H1 (cell line): ENCODE data around the gene ELMOD1. TPM values are rescaled to one million over a fixed set of nuclear protein-coding genes. Genes with fewer than 3 reads are reported as not detected.

Experiments used
- CTCF ChIA-PET: fragments of 300-600 bp; sonication (Branson Sonifier 250); formaldehyde crosslinking; loops from one replicate; lab custom pipeline; 2021; ENCODE audit not compliant: partially characterized antibody; lab: Charles Lee
- POLR2A ChIA-PET: fragments of 300-600 bp; sonication (Branson Sonifier 250); formaldehyde crosslinking; loops from one replicate; lab custom pipeline; 2021; ENCODE audit warnings: inconsistent platforms; ENCODE audit not compliant: partially characterized antibody; lab: Charles Lee
- DNase-seq, 2 experiments: peaks; one replicate each; pipeline versions ENCODE4 v3.0.0 to v3.0.0-alpha.2; 2010 to 2022; ENCODE audit warnings: low spot score in 2 of 2, low read depth in 1 of 2, mixed read lengths in 1 of 2
- FAIRE-seq: peaks from 2 replicates; lab custom pipeline; 2011; peaks lifted over from hg19 to GRCh38; lab: Jason Lieb, UNC
- H2AFZ ChIP-seq: 2 replicates; pipeline ENCODE4 v1.8.1; 2012; ENCODE audit warnings: low read length, inconsistent platforms
- H2AK5ac ChIP-seq: 2 replicates; pipeline ENCODE4 v1.6.1; 2013; ENCODE audit warnings: low read depth, low read length
- H2BK120ac ChIP-seq: replicated peaks from 2 replicates; pipeline ENCODE3; 2013; ENCODE audit warnings: low read depth, low read length, inconsistent platforms
- H2BK12ac ChIP-seq: 2 replicates; pipeline ENCODE4 v1.6.1; 2013; ENCODE audit warnings: low read depth, low read length
- H2BK15ac ChIP-seq: 2 replicates; pipeline ENCODE4 v1.6.1; 2013; ENCODE audit warnings: low read length
- H2BK20ac ChIP-seq: 2 replicates; pipeline ENCODE4 v1.6.1; 2013; ENCODE audit warnings: low read length
- H2BK5ac ChIP-seq: 2 replicates; pipeline ENCODE4 v1.6.1; 2013; ENCODE audit warnings: low read depth, low read length
- H3K14ac ChIP-seq: 2 replicates; pipeline ENCODE4 v1.6.1; 2013; ENCODE audit warnings: inconsistent platforms; ENCODE audit not compliant: insufficient read length
- H3K18ac ChIP-seq: 2 replicates; pipeline ENCODE4 v1.6.1; 2013; ENCODE audit warnings: low read length; ENCODE audit errors: extremely low read depth
- H3K23ac ChIP-seq: 2 replicates; pipeline ENCODE4 v1.6.1; 2013; ENCODE audit warnings: inconsistent platforms; ENCODE audit not compliant: insufficient read length
- H3K23me2 ChIP-seq: 2 replicates; pipeline ENCODE4 v1.6.1; 2013; ENCODE audit warnings: low read depth, low read length
- H3K27ac ChIP-seq: 2 replicates; pipeline ENCODE4 v1.6.1; 2011; ENCODE audit warnings: low read depth, low read length, inconsistent platforms
- H3K27me3 ChIP-seq, 4 experiments: replicated peaks in 1 of 4; 1 replicate in 1 of 4; 2 replicates in 3 of 4; pipeline versions ENCODE4 v1.6.1 to v1.8.1; 2011 to 2013; ENCODE audit warnings: low read length in 3 of 4, mild to moderate bottlenecking in 3 of 4, inconsistent platforms in 2 of 4, mixed read lengths in 2 of 4, moderate library complexity in 1 of 4; ENCODE audit not compliant: control insufficient read depth in 3 of 4, insufficient read depth in 3 of 4; ENCODE audit errors: extremely low read depth in 1 of 4
- H3K36me3 ChIP-seq, 4 experiments: 2 replicates each; pipeline versions ENCODE4 v1.6.1 to v1.8.1; 2011 to 2013; ENCODE audit warnings: mild to moderate bottlenecking in 4 of 4, low read length in 3 of 4, moderate library complexity in 2 of 4, control low read depth in 1 of 4, inconsistent platforms in 1 of 4; ENCODE audit not compliant: insufficient read depth in 4 of 4, control insufficient read depth in 2 of 4
- H3K4ac ChIP-seq: replicated peaks from 2 replicates; pipeline ENCODE3; 2013; ENCODE audit warnings: low read length, low read depth, mixed read lengths, inconsistent platforms; ENCODE audit not compliant: insufficient read length
- H3K4me1 ChIP-seq, 4 experiments: replicated peaks in 1 of 4; 1 replicate in 1 of 4; 2 replicates in 3 of 4; pipeline versions ENCODE4 v1.6.1 to v1.8.1; 2011 to 2013; ENCODE audit warnings: low read length in 3 of 4, inconsistent platforms in 2 of 4, mixed read lengths in 1 of 4; ENCODE audit not compliant: insufficient read depth in 4 of 4, control insufficient read depth in 3 of 4
- H3K4me2 ChIP-seq, 2 experiments: 2 replicates each; pipeline versions ENCODE4 v1.6.1 to v1.8.1; 2011 to 2013; ENCODE audit warnings: low read depth in 2 of 2, low read length in 2 of 2, control low read depth in 1 of 2, inconsistent platforms in 1 of 2, mild to moderate bottlenecking in 1 of 2; ENCODE audit not compliant: insufficient read depth in 1 of 2
- H3K4me3 ChIP-seq, 4 experiments: fragments of 200-600, 300-600 bp in 1 of 4; sonication (generic), shearing (Covaris generic), sonication (Bioruptor Twin) in 1 of 4; 2 replicates each; pipeline versions ENCODE4 v1.5.1 to v1.8.1; 2011 to 2016; ENCODE audit warnings: low read length in 4 of 4, low read depth in 3 of 4, control low read depth in 2 of 4, inconsistent platforms in 2 of 4, mild to moderate bottlenecking in 2 of 4, mixed read lengths in 1 of 4, moderate library complexity in 1 of 4; ENCODE audit not compliant: insufficient read depth in 2 of 4; ENCODE audit errors: extremely low read depth in 1 of 4
- H3K56ac ChIP-seq: replicated peaks from 2 replicates; pipeline ENCODE3; 2013; ENCODE audit warnings: low read depth, mild to moderate bottlenecking, mixed read lengths, low read length, inconsistent platforms; ENCODE audit not compliant: insufficient read length
- H3K79me1 ChIP-seq: 2 replicates; pipeline ENCODE4 v1.6.1; 2013; ENCODE audit warnings: low read depth, low read length, control low read depth
- H3K79me2 ChIP-seq, 2 experiments: 2 replicates each; pipeline versions ENCODE4 v1.6.1 to v1.8.1; 2012 to 2013; ENCODE audit warnings: low read length in 2 of 2, mild to moderate bottlenecking in 2 of 2, inconsistent platforms in 1 of 2; ENCODE audit not compliant: insufficient read depth in 2 of 2, control insufficient read depth in 1 of 2
- H3K9ac ChIP-seq, 4 experiments: replicated peaks in 1 of 4; 1 replicate in 1 of 4; 2 replicates in 3 of 4; pipeline versions ENCODE4 v1.6.1 to v1.8.1; 2011 to 2013; ENCODE audit warnings: low read depth in 3 of 4, low read length in 3 of 4, control low read depth in 2 of 4, mild to moderate bottlenecking in 2 of 4, moderate library complexity in 2 of 4, inconsistent platforms in 1 of 4; ENCODE audit errors: extremely low read depth in 1 of 4
- H3K9me3 ChIP-seq, 2 experiments: 2 replicates each; pipeline versions ENCODE4 v1.6.1 to v1.8.1; 2012 to 2013; ENCODE audit warnings: mild to moderate bottlenecking in 2 of 2, moderate library complexity in 2 of 2, control low read depth in 1 of 2, inconsistent platforms in 1 of 2, low read depth in 1 of 2, low read length in 1 of 2, mixed read lengths in 1 of 2; ENCODE audit not compliant: insufficient read depth in 2 of 2
- H4K20me1 ChIP-seq, 2 experiments: replicated peaks in 1 of 2; 2 replicates each; pipeline versions ENCODE3 to v1.8.1; 2011 to 2013; ENCODE audit warnings: inconsistent platforms in 2 of 2, low read length in 2 of 2, mild to moderate bottlenecking in 1 of 2; ENCODE audit not compliant: insufficient read depth in 2 of 2, control insufficient read depth in 1 of 2
- H4K5ac ChIP-seq: 2 replicates; pipeline ENCODE4 v1.6.1; 2013; ENCODE audit warnings: low read length, low read depth, mixed read lengths, inconsistent platforms; ENCODE audit not compliant: insufficient read length
- H4K8ac ChIP-seq: 2 replicates; pipeline ENCODE4 v1.8.0; 2013; ENCODE audit warnings: mild to moderate bottlenecking, moderate library complexity, low read length, inconsistent platforms; ENCODE audit not compliant: insufficient read depth; ENCODE audit errors: extremely low read depth
- H4K91ac ChIP-seq: replicated peaks from 2 replicates; pipeline ENCODE3; 2013; ENCODE audit warnings: low read length, mixed read lengths, inconsistent platforms; ENCODE audit not compliant: insufficient read length
- BRCA1 ChIP-seq: IDR thresholded peaks from 2 replicates; pipeline ENCODE4 v1.6.1; 2012; ENCODE audit warnings: low read depth, low read length, improper control_type of control experiment
- CHD1 ChIP-seq: IDR thresholded peaks from 2 replicates; pipeline ENCODE4 v1.6.1; 2012; ENCODE audit warnings: low read depth, low read length, improper control_type of control experiment
- CTBP2 ChIP-seq: IDR thresholded peaks from 2 replicates; pipeline ENCODE4 v1.7.0; 2011; ENCODE audit warnings: borderline replicate concordance, mild to moderate bottlenecking, moderate library complexity, mixed read lengths, low read length; ENCODE audit not compliant: insufficient read depth, insufficient read length
- FOSL1 ChIP-seq: IDR thresholded peaks from 2 replicates; pipeline ENCODE4 v1.6.1; 2011; ENCODE audit warnings: mild to moderate bottlenecking, low read depth, low read length, moderate library complexity; ENCODE audit not compliant: insufficient read depth
- HDAC2 ChIP-seq, 2 experiments: fragments of 300-600 bp in 1 of 2; sonication (generic) in 1 of 2; IDR thresholded peaks; 2 replicates each; pipeline ENCODE4 v1.6.1; 2011 to 2012; ENCODE audit warnings: low read depth in 2 of 2, low read length in 2 of 2, mild to moderate bottlenecking in 2 of 2, moderate library complexity in 2 of 2, borderline replicate concordance in 1 of 2, inconsistent platforms in 1 of 2
- KDM4A ChIP-seq: IDR thresholded peaks from one replicate; pipeline ENCODE4 v1.7.1; 2012; ENCODE audit warnings: low read depth, mild to moderate bottlenecking, moderate library complexity, low read length, inconsistent platforms; ENCODE audit not compliant: severe bottlenecking
- KDM5A ChIP-seq: fragments of 200-600 bp; IDR thresholded peaks from 2 replicates; pipeline ENCODE4 v1.7.1; 2012; ENCODE audit warnings: mild to moderate bottlenecking, low read length, inconsistent platforms, mixed read lengths
- RAD21 ChIP-seq, 2 experiments: IDR thresholded peaks in 1 of 2; conservative IDR thresholded peaks in 1 of 2; 2 replicates each; pipeline ENCODE4 v1.6.1; 2011; ENCODE audit warnings: low read depth in 2 of 2, low read length in 2 of 2, improper control_type of control experiment in 1 of 2, inconsistent platforms in 1 of 2, mild to moderate bottlenecking in 1 of 2, moderate library complexity in 1 of 2
- RBBP5 ChIP-seq: IDR thresholded peaks from 2 replicates; pipeline ENCODE4 v1.7.1; 2012; ENCODE audit warnings: low read depth, mild to moderate bottlenecking, inconsistent platforms, low read length, moderate library complexity, borderline replicate concordance
- TCF12 ChIP-seq: IDR thresholded peaks from 2 replicates; pipeline ENCODE4 v1.6.1; 2011; ENCODE audit warnings: low read depth, mild to moderate bottlenecking, low read length
- WGBS, 2 experiments: shearing (Covaris generic) in 1 of 2; methylation state at CpG; one replicate each; pipeline versions ENCODE4 v1.1.6 to v1.1.7; 2013 to 2015; ENCODE audit warnings: low lambda C conversion rate in 2 of 2, mixed read lengths in 2 of 2, inconsistent platforms in 1 of 2, low coverage in 1 of 2, missing lambda C conversion rate in 1 of 2; ENCODE audit not compliant: insufficient replicate concordance in 2 of 2, insufficient coverage in 1 of 2, insufficient read length in 1 of 2; ENCODE audit errors: extremely low coverage in 1 of 2, missing lambda C conversion rate in 1 of 2; 5-methylcytosine and 5-hydroxymethylcytosine counted together
- polyA plus RNA-seq, 7 experiments: library from polyadenylated mRNA; depleted of rRNA in 3 of 7; stranded (reverse) in 5 of 7; unstranded in 2 of 7; fragments of >200 nt in 5 of 7; fragments of 200-250 nt in 2 of 7; gene quantifications; 1 replicate in 5 of 7; 2 replicates in 1 of 7; 4 replicates in 1 of 7; pipeline versions ENCODE4 v1.2.1 to v1.2.3, GENCODE V29; 2011 to 2013; ENCODE audit warnings: missing spikeins in 2 of 7, mixed read lengths in 2 of 7
- total RNA-seq: library from RNA; stranded (reverse); fragmentation: NEBNext Ultra II Directional; extraction: Animal tissue kit (Norgen Biotek cat#: 25700); gene quantifications from 2 replicates; pipeline ENCODE4 v1.2.1, GENCODE V29; 2021
- TF ChIP-seq, protein P1 (sequence below): IDR thresholded peaks from 2 replicates; pipeline ENCODE4 v1.6.1; 2011; ENCODE audit warnings: low read length, improper control_type of control experiment

Gene ELMOD1
- total and polyA plus RNA-seq, 2 of the 8 experiments (the other 6 are each of a cell fraction or from before 2014, with no cell fraction given), result 0.47 to 1.6 TPM

- H2AFZ ChIP-seq, result no peak overlapping the region
- H3K4me1 ChIP-seq, result no peaks in the 10 kb centered on the region
- no peaks in the 10 kb centered on the region for H3K23me2 ChIP-seq
- no peaks in the 10 kb centered on the region for H3K27me3 ChIP-seq
- no peak overlapping the region for H2BK5ac ChIP-seq
- H4K8ac ChIP-seq, result no peak overlapping the region
- H3K9me3 ChIP-seq, result no peaks in the 10 kb centered on the region
- no peak overlapping the region for H4K5ac ChIP-seq
- ChIA-PET CTCF (interaction anchor here (0.5 to 12.9 kb wide), 12 partner anchors 8 to 142 kb away, joined by 3 to 398 read pairs (median 13); partner anchors contain the start of gene ALKBH8), POLR2A (no interaction called here)
- TF ChIP-seq, protein P1, sequence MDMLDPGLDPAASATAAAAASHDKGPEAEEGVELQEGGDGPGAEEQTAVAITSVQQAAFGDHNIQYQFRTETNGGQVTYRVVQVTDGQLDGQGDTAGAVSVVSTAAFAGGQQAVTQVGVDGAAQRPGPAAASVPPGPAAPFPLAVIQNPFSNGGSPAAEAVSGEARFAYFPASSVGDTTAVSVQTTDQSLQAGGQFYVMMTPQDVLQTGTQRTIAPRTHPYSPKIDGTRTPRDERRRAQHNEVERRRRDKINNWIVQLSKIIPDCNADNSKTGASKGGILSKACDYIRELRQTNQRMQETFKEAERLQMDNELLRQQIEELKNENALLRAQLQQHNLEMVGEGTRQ, result no peak
- TF ChIP-seq KDM4A (no peak), CTBP2 (no peak), HDAC2 (IDR thresholded peaks at IDR 0.05; ENCODE audit: borderline replicate concordance in 1 of 2, low read depth in 2 of 2, low read length in 2 of 2) (no peak), RBBP5 (no peak), BRCA1 (no peak), FOSL1 (no peak), RAD21 (IDR thresholded peaks at IDR 0.05 in 1 of 2, conservative IDR thresholded peaks at IDR 0.05 in 1 of 2; ENCODE audit: low read depth in 2 of 2, low read length in 2 of 2) (no peak), CHD1 (no peak), TCF12 (no peak), KDM5A (no peak)
- no peak overlapping the region for H3K56ac ChIP-seq
- no peak overlapping the region for H4K91ac ChIP-seq
- H3K9ac ChIP-seq, result no peak overlapping the region
- H2AK5ac ChIP-seq, result no peak overlapping the region
- H2BK120ac ChIP-seq, result no peak overlapping the region
- H3K4me3 ChIP-seq, result no peak overlapping the region
- DNase-seq (no peak), FAIRE-seq (no peak)
- no peak overlapping the region for H3K27ac ChIP-seq
- H4K20me1 ChIP-seq, result no peaks in the 10 kb centered on the region
- no peak overlapping the region for H3K23ac ChIP-seq
- no peaks in the 10 kb centered on the region for H3K79me2 ChIP-seq
- no peaks in the 10 kb centered on the region for H3K79me1 ChIP-seq
- no peak overlapping the region for H3K4me2 ChIP-seq
- H2BK12ac ChIP-seq, result no peak overlapping the region
- 93% methylated on average over 3 of the region's 3 CpGs; no CpG with 5 or more reads in 1 of the 2 experiments for WGBS, 2 experiments
- no peaks in the 10 kb centered on the region for H3K36me3 ChIP-seq
- no peak overlapping the region for H3K4ac ChIP-seq
- no peak overlapping the region for H2BK20ac ChIP-seq
- no peak overlapping the region for H3K18ac ChIP-seq
- H3K14ac ChIP-seq, result no peak overlapping the region
- H2BK15ac ChIP-seq, result no peak overlapping the region
Observed at GRCh38 chr11:107691000-107691750, 100.2 kb downstream of the ELMOD1 start.
